ENCODE measurements around the gene NMT1.
A peak's percentile ranks its signal among the peaks of the same experiment; 100 is the strongest.

NMT1 gene

DNA sequence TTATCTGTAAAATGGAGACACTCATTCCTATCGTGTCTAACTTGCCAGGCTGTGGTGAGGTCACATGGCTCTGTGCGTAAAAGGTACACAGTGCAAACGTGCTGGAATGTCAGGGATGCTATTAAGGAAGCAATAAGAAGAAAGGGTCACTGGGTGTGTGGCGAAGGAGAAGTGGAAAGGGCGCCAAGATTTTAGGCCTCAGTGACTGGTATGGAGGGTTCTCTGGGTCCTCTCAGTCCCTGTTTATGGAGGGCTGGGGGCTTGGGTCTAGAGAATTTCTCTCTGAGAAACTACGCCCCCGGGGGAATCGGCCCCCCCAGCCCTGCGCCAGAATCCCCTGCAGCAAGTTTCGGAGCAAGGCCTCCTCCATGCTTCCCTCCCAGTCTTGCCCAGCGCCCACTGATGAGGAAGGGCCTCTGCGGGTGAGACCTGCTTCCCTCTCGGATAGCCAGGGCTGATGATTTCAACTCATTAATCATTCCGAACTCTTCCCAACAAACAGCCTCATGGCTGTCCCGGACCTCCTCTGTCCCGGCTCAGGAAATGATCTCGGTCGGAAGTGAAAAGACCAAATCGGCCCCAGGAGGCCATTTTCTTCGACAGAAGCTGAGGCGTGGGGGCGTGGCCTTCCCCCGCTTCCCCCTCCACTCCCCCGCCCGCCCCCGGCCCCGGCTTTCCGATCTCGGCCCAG is 85.9 kb downstream of the NMT1 start (continued):
- TF ChIP-seq, protein P1, sequence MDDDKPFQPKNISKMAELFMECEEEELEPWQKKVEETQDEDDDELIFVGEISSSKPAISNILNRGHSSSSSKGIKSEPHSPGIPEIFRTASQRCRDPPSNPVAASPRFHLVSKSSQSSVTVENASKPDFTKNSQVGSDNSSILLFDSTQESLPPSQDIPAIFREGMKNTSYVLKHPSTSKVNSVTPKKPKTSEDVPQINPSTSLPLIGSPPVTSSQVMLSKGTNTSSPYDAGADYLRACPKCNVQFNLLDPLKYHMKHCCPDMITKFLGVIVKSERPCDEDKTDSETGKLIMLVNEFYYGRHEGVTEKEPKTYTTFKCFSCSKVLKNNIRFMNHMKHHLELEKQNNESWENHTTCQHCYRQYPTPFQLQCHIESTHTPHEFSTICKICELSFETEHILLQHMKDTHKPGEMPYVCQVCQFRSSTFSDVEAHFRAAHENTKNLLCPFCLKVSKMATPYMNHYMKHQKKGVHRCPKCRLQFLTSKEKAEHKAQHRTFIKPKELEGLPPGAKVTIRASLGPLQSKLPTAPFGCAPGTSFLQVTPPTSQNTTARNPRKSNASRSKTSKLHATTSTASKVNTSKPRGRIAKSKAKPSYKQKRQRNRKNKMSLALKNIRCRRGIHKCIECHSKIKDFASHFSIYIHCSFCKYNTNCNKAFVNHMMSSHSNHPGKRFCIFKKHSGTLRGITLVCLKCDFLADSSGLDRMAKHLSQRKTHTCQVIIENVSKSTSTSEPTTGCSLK (tag by site-specific recombination; IDR thresholded peaks at IDR 0.05): no peak
- TF ChIP-seq ZNF292 (tag by site-specific recombination; IDR thresholded peaks at IDR 0.05; ENCODE audit: borderline replicate concordance, low read depth): no peak
- no peak for TF ChIP-seq ZNF654 (tag by site-specific recombination; IDR thresholded peaks at IDR 0.05; ENCODE audit: low read depth)
- TF ChIP-seq IKZF3 (tag by site-specific recombination; IDR thresholded peaks at IDR 0.05): 0 out of 2 replicates have a peak, but pooled peaks have one; percentile 10
- no peak for TF ChIP-seq ZNF423 (tag by site-specific recombination; IDR thresholded peaks at IDR 0.05)

DNA sequence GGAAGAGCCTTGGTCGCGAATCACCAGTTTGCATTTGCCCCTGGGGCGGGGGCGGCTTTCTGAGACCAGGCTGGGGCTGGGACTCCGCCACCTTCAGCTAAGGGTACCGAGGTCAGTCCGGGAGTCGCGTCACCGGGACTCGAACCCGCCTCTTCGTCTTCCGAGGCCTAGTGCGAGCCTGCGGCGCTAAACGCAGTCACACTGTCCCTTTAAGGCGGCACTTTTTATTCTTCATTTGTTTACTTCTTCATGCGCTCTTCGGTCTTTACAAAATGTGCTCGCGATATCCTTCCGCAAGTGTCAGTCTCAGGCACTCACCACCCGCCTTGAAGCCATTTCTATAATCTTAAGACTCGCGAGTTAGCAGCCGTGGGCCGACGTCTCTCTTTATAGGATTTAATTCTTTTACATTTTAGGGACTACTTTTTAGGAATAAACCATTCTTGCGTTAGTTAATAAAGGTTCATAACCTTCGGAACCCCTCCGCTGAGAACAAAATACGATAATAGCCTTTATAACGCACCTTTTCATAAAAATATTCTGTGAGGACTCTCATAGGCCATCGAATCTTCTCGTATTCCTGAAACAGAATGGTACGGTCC is 86.6 kb downstream of the NMT1 start:
- peak overlapping the region; percentile 72 for H3K4me3 ChIP-seq (ENCODE audit: low read depth, low read length)
- H3K4me1 ChIP-seq (ENCODE audit: control insufficient read depth, insufficient read depth, low read length): peaks cover 10% of the 10 kb centered on the region; the same call in 1 of the 2 replicates
- POLR2A ChIA-PET: interaction anchor here (0.5 to 8.3 kb wide), 45 partner anchors 10 to 1556 kb away, joined by 3 to 700 read pairs (median 5); partner anchors contain the start of genes ACBD4, EFTUD2, FMNL1 and FZD2
- CTCF ChIA-PET: interaction anchor here (0.6 to 10.8 kb wide), 9 partner anchors 12 to 123 kb away, joined by 3 to 209 read pairs (median 8); partner anchors contain the start of genes ACBD4, FMNL1, HEXIM2 and PLCD3
- no peaks in the 10 kb centered on the region for H3K9me3 ChIP-seq (ENCODE audit: control insufficient read depth, insufficient read depth, low read depth, low read length)
- H3K36me3 ChIP-seq (ENCODE audit: control insufficient read depth in 2 of 2, insufficient read depth in 1 of 2, low read length in 2 of 2): peaks cover 0 to 6% of the 10 kb centered on the region in 2 experiments; a peak in 1 of 3 replicates
- peak overlapping the region; percentile 92 for H3K27ac ChIP-seq (ENCODE audit: extremely low read depth, low read depth, low read length)
- TF ChIP-seq ZBTB21 (tag by site-specific recombination; IDR thresholded peaks at IDR 0.05) (peak; percentile 74), ZNF416 (tag by site-specific recombination; IDR thresholded peaks at IDR 0.05) (no peak), ZBTB7A (tag by site-specific recombination; IDR thresholded peaks at IDR 0.05; ENCODE audit: low read depth) (peak; percentile 82; the same call in 1 of the 2 replicates), MZF1 (tag by site-specific recombination; IDR thresholded peaks at IDR 0.05; ENCODE audit: borderline replicate concordance) (peak; percentile 70; the same call in 1 of the 2 replicates), ZNF121 (tag by site-specific recombination; IDR thresholded peaks at IDR 0.05) (no peak), ZNF394 (tag by site-specific recombination; IDR thresholded peaks at IDR 0.05; ENCODE audit: borderline replicate concordance) (peak; percentile 67), ZSCAN30 (tag by site-specific recombination; IDR thresholded peaks at IDR 0.05) (peak; percentile 93), MYNN (tag by site-specific recombination; IDR thresholded peaks at IDR 0.05; ENCODE audit: borderline replicate concordance) (0 out of 2 replicates have a peak, but pooled peaks have one; percentile 50), ZNF48 (tag by site-specific recombination; IDR thresholded peaks at IDR 0.05) (no peak), ZNF132 (tag by site-specific recombination; IDR thresholded peaks at IDR 0.05; ENCODE audit: borderline replicate concordance) (no peak), KLF7 (tag by site-specific recombination; IDR thresholded peaks at IDR 0.05; ENCODE audit: borderline replicate concordance) (peak; percentile 90), ZSCAN23 (tag by site-specific recombination; IDR thresholded peaks at IDR 0.05) (peak; percentile 90), ZNF677 (tag by site-specific recombination; IDR thresholded peaks at IDR 0.05) (no peak), YY2 (tag by site-specific recombination; IDR thresholded peaks at IDR 0.05) (peak; percentile 50), ZNF2 (tag by site-specific recombination; IDR thresholded peaks at IDR 0.05) (peak; percentile 88), ZNF521 (tag by site-specific recombination; IDR thresholded peaks at IDR 0.05) (no peak), ZXDB (tag by site-specific recombination; IDR thresholded peaks at IDR 0.05) (peak; percentile 92), OSR2 (tag by site-specific recombination; IDR thresholded peaks at IDR 0.05) (0 out of 2 replicates have a peak, but pooled peaks have one; percentile 8), ZNF248 (tag by site-specific recombination; IDR thresholded peaks at IDR 0.05) (no peak), ZNF175 (tag by site-specific recombination; IDR thresholded peaks at IDR 0.05) (no peak), GFI1B (tag by site-specific recombination; IDR thresholded peaks at IDR 0.05) (peak; percentile 51; the same call in 1 of the 2 replicates)
- TF ChIP-seq, protein P2, sequence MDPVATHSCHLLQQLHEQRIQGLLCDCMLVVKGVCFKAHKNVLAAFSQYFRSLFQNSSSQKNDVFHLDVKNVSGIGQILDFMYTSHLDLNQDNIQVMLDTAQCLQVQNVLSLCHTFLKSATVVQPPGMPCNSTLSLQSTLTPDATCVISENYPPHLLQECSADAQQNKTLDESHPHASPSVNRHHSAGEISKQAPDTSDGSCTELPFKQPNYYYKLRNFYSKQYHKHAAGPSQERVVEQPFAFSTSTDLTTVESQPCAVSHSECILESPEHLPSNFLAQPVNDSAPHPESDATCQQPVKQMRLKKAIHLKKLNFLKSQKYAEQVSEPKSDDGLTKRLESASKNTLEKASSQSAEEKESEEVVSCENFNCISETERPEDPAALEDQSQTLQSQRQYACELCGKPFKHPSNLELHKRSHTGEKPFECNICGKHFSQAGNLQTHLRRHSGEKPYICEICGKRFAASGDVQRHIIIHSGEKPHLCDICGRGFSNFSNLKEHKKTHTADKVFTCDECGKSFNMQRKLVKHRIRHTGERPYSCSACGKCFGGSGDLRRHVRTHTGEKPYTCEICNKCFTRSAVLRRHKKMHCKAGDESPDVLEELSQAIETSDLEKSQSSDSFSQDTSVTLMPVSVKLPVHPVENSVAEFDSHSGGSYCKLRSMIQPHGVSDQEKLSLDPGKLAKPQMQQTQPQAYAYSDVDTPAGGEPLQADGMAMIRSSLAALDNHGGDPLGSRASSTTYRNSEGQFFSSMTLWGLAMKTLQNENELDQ (tag by site-specific recombination; IDR thresholded peaks at IDR 0.05; ENCODE audit: low read depth): no peak
- TF ChIP-seq, protein P3, sequence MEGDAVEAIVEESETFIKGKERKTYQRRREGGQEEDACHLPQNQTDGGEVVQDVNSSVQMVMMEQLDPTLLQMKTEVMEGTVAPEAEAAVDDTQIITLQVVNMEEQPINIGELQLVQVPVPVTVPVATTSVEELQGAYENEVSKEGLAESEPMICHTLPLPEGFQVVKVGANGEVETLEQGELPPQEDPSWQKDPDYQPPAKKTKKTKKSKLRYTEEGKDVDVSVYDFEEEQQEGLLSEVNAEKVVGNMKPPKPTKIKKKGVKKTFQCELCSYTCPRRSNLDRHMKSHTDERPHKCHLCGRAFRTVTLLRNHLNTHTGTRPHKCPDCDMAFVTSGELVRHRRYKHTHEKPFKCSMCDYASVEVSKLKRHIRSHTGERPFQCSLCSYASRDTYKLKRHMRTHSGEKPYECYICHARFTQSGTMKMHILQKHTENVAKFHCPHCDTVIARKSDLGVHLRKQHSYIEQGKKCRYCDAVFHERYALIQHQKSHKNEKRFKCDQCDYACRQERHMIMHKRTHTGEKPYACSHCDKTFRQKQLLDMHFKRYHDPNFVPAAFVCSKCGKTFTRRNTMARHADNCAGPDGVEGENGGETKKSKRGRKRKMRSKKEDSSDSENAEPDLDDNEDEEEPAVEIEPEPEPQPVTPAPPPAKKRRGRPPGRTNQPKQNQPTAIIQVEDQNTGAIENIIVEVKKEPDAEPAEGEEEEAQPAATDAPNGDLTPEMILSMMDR (tag by site-specific recombination; IDR thresholded peaks at IDR 0.05): no peak
- TF ChIP-seq, protein P4, sequence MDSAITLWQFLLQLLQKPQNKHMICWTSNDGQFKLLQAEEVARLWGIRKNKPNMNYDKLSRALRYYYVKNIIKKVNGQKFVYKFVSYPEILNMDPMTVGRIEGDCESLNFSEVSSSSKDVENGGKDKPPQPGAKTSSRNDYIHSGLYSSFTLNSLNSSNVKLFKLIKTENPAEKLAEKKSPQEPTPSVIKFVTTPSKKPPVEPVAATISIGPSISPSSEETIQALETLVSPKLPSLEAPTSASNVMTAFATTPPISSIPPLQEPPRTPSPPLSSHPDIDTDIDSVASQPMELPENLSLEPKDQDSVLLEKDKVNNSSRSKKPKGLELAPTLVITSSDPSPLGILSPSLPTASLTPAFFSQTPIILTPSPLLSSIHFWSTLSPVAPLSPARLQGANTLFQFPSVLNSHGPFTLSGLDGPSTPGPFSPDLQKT (IDR thresholded peaks at IDR 0.05; ENCODE audit: borderline replicate concordance, low read depth, low read length): no peak

Measured in HEK293 (cell line).